GM12878 (cell line): ENCODE data around the gene CXXC5. TPM values are rescaled to one million over a fixed set of nuclear protein-coding genes. Genes with fewer than 3 reads are reported as not detected.

Source experiments
- BMI1 ChIP-seq: fragments of 450-650 bp; IDR thresholded peaks from 2 replicates; pipeline ENCODE4 v1.6.1; 2016; ENCODE audit warnings: mild to moderate bottlenecking, moderate library complexity, borderline replicate concordance
- CBFB ChIP-seq: IDR thresholded peaks from 2 replicates; pipeline ENCODE4 v1.6.1; 2016; ENCODE audit warnings: antibody characterized with exemption, low read depth
- GABPA ChIP-seq: IDR thresholded peaks from 2 replicates; pipeline ENCODE4 v1.6.1; 2014; ENCODE audit warnings: antibody characterized with exemption, low read depth, mild to moderate bottlenecking, inconsistent platforms
- KLF5 ChIP-seq: fragments of 450-650 bp; IDR thresholded peaks from 2 replicates; pipeline ENCODE4 v1.6.1; 2014; ENCODE audit warnings: mild to moderate bottlenecking; ENCODE audit not compliant: partially characterized antibody
- NR2F1 ChIP-seq: fragments of 450-650 bp; conservative IDR thresholded peaks from 2 replicates; pipeline ENCODE4 v1.6.1; 2017; ENCODE audit warnings: mild to moderate bottlenecking
- PAX5 ChIP-seq: IDR thresholded peaks from 2 replicates; pipeline ENCODE4 v1.6.1; 2011; ENCODE audit warnings: low read depth, low read length, borderline replicate concordance
- RCOR1 ChIP-seq: conservative IDR thresholded peaks from 2 replicates; pipeline ENCODE4 v1.6.1; 2012; ENCODE audit warnings: low read depth, low read length, improper control_type of control experiment
- RELA ChIP-seq: fragments of 450-650 bp; IDR thresholded peaks from 2 replicates; pipeline ENCODE4 v1.8.0; 2014; ENCODE audit warnings: borderline replicate concordance; ENCODE audit not compliant: partially characterized antibody
- SIN3A ChIP-seq: IDR thresholded peaks from 2 replicates; pipeline ENCODE4 v1.6.1; 2012; ENCODE audit warnings: low read depth, low read length, improper control_type of control experiment
- SMC3 ChIP-seq: IDR thresholded peaks from 2 replicates; pipeline ENCODE4 v1.6.1; 2011; ENCODE audit warnings: low read length, improper control_type of control experiment, borderline replicate concordance
- SUPT20H ChIP-seq: IDR thresholded peaks from 2 replicates; pipeline ENCODE4 v1.6.1; 2011; ENCODE audit warnings: low read depth, mild to moderate bottlenecking, low read length, moderate library complexity, borderline replicate concordance; ENCODE audit not compliant: control insufficient read depth
- SUZ12 ChIP-seq: fragments of 200-600 bp; sonication (generic); IDR thresholded peaks from one replicate; pipeline ENCODE4 v1.6.1; 2018; ENCODE audit warnings: antibody characterized with exemption, mild to moderate bottlenecking; ENCODE audit not compliant: unreplicated experiment
- ZBED1 ChIP-seq: IDR thresholded peaks from 2 replicates; pipeline ENCODE4 v1.6.1; 2016; ENCODE audit warnings: borderline replicate concordance
- polyA plus RNA-seq, 11 experiments: library from polyadenylated mRNA; depleted of rRNA in 4 of 11; unstranded in 6 of 11; stranded (reverse) in 5 of 11; fragments of >200 nt; fragmentation: Nextera tagmentation in 4 of 11; fragmentation: Illumina TruSeq in 1 of 11; extraction: Ambion mirVana in 4 of 11; extraction: Trizol in 1 of 11; gene quantifications; 1 replicate in 1 of 11; 2 replicates in 10 of 11; pipeline versions ENCODE4 v1.2.1 to v1.2.3, GENCODE V29; 2011 to 2016; ENCODE audit warnings: inconsistent platforms in 2 of 11, missing spikeins in 2 of 11, low read depth in 1 of 11
- total RNA-seq, 4 experiments: library from RNA; depleted of rRNA in 3 of 4; stranded (reverse); fragments of >200 nt in 3 of 4; fragmentation: Illumina TruSeq in 1 of 4; extraction: Trizol in 1 of 4; gene quantifications; 2 replicates each; pipeline versions ENCODE4 v1.2.1 to v1.2.3, GENCODE V29; 2013 to 2021
- TF ChIP-seq, protein P1 (sequence below): IDR thresholded peaks from 2 replicates; pipeline ENCODE4 v1.6.1; 2012; ENCODE audit warnings: mild to moderate bottlenecking, low read depth, low read length
- TF ChIP-seq, protein P2 (sequence below): IDR thresholded peaks from 2 replicates; pipeline ENCODE4 v1.6.1; 2011; ENCODE audit warnings: borderline replicate concordance, low read depth, mild to moderate bottlenecking, moderate library complexity, low read length; ENCODE audit not compliant: insufficient read depth, poor library complexity, severe bottlenecking
- TF ChIP-seq, protein P3 (sequence below): fragments of 450-650 bp; IDR thresholded peaks from 2 replicates; pipeline ENCODE4 v1.6.1; 2014; ENCODE audit warnings: mild to moderate bottlenecking
- TF ChIP-seq, protein P4 (sequence below): fragments of 450-650 bp; IDR thresholded peaks from 2 replicates; pipeline ENCODE4 v1.6.1; 2018; ENCODE audit warnings: mild to moderate bottlenecking, low read depth, moderate library complexity; ENCODE audit not compliant: partially characterized antibody
- TF ChIP-seq, protein P5 (sequence below): fragments of 450-650 bp; IDR thresholded peaks from 2 replicates; pipeline ENCODE4 v1.6.1; 2017; ENCODE audit warnings: antibody characterized with exemption, mild to moderate bottlenecking, moderate library complexity

Gene CXXC5
- total and polyA plus RNA-seq, 10 of the 15 experiments (the other 5 are each of a cell fraction or from before 2014, with no cell fraction given), result 1.8 to 90.8 (median 40.7) TPM

DNA sequence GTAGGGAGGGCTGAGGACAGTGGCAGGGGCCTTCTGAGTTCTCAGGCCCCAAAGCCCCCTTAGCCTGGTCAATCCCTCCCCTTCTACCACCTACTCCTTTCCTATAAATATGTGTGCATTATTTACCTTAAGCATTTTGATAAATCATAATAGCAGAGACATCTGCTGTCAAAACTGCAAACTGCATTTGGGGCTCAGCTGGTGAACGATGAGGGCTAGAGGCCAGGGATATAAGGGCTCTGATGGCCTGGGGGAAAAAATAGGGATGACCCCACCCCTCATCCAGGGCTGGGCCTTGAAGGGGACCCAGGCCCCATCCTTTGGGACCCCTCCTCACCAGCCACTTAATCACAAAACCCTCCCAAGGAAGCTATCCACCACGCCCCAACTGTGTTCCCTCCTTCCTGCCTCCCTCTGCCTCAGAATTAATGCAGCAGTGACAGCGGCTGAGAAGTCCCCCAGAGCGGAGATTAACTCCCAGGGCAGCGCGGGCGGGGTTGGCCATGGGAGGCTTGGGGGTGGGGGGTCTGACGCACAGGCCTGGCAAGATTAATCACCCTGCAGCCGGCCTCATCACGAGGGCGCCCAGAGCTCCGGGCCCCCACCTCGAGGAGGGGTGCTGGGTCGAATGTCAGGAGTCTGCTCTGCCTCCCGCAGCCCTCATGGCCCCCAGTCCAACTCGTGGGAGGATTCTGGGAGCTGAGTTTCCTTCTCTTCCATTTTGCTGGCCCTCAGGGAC lies 42.1 kb downstream of the CXXC5 start (continued):
- TF ChIP-seq, protein P1, sequence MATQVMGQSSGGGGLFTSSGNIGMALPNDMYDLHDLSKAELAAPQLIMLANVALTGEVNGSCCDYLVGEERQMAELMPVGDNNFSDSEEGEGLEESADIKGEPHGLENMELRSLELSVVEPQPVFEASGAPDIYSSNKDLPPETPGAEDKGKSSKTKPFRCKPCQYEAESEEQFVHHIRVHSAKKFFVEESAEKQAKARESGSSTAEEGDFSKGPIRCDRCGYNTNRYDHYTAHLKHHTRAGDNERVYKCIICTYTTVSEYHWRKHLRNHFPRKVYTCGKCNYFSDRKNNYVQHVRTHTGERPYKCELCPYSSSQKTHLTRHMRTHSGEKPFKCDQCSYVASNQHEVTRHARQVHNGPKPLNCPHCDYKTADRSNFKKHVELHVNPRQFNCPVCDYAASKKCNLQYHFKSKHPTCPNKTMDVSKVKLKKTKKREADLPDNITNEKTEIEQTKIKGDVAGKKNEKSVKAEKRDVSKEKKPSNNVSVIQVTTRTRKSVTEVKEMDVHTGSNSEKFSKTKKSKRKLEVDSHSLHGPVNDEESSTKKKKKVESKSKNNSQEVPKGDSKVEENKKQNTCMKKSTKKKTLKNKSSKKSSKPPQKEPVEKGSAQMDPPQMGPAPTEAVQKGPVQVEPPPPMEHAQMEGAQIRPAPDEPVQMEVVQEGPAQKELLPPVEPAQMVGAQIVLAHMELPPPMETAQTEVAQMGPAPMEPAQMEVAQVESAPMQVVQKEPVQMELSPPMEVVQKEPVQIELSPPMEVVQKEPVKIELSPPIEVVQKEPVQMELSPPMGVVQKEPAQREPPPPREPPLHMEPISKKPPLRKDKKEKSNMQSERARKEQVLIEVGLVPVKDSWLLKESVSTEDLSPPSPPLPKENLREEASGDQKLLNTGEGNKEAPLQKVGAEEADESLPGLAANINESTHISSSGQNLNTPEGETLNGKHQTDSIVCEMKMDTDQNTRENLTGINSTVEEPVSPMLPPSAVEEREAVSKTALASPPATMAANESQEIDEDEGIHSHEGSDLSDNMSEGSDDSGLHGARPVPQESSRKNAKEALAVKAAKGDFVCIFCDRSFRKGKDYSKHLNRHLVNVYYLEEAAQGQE, result no peak
- TF ChIP-seq, protein P2, sequence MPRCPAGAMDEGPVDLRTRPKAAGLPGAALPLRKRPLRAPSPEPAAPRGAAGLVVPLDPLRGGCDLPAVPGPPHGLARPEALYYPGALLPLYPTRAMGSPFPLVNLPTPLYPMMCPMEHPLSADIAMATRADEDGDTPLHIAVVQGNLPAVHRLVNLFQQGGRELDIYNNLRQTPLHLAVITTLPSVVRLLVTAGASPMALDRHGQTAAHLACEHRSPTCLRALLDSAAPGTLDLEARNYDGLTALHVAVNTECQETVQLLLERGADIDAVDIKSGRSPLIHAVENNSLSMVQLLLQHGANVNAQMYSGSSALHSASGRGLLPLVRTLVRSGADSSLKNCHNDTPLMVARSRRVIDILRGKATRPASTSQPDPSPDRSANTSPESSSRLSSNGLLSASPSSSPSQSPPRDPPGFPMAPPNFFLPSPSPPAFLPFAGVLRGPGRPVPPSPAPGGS, result no peak
- no peak for TF ChIP-seq GABPA
- TF ChIP-seq, protein P3, sequence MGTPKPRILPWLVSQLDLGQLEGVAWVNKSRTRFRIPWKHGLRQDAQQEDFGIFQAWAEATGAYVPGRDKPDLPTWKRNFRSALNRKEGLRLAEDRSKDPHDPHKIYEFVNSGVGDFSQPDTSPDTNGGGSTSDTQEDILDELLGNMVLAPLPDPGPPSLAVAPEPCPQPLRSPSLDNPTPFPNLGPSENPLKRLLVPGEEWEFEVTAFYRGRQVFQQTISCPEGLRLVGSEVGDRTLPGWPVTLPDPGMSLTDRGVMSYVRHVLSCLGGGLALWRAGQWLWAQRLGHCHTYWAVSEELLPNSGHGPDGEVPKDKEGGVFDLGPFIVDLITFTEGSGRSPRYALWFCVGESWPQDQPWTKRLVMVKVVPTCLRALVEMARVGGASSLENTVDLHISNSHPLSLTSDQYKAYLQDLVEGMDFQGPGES, result 0 out of 2 replicates have a peak, but pooled peaks have one; percentile 24
- TF ChIP-seq, protein P4, sequence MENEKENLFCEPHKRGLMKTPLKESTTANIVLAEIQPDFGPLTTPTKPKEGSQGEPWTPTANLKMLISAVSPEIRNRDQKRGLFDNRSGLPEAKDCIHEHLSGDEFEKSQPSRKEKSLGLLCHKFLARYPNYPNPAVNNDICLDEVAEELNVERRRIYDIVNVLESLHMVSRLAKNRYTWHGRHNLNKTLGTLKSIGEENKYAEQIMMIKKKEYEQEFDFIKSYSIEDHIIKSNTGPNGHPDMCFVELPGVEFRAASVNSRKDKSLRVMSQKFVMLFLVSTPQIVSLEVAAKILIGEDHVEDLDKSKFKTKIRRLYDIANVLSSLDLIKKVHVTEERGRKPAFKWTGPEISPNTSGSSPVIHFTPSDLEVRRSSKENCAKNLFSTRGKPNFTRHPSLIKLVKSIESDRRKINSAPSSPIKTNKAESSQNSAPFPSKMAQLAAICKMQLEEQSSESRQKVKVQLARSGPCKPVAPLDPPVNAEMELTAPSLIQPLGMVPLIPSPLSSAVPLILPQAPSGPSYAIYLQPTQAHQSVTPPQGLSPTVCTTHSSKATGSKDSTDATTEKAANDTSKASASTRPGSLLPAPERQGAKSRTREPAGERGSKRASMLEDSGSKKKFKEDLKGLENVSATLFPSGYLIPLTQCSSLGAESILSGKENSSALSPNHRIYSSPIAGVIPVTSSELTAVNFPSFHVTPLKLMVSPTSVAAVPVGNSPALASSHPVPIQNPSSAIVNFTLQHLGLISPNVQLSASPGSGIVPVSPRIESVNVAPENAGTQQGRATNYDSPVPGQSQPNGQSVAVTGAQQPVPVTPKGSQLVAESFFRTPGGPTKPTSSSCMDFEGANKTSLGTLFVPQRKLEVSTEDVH, result no peak
- TF ChIP-seq CBFB, result no peak
- TF ChIP-seq SUZ12, result no peak
- no peak for TF ChIP-seq RELA
- peak; percentile 83 for TF ChIP-seq SMC3
- TF ChIP-seq BMI1, result no peak
- TF ChIP-seq SIN3A, result no peak
- 0 out of 2 replicates have a peak, but pooled peaks have one; percentile 17 for TF ChIP-seq NR2F1
- no peak for TF ChIP-seq SUPT20H
- TF ChIP-seq ZBED1, result no peak
- TF ChIP-seq, protein P5, sequence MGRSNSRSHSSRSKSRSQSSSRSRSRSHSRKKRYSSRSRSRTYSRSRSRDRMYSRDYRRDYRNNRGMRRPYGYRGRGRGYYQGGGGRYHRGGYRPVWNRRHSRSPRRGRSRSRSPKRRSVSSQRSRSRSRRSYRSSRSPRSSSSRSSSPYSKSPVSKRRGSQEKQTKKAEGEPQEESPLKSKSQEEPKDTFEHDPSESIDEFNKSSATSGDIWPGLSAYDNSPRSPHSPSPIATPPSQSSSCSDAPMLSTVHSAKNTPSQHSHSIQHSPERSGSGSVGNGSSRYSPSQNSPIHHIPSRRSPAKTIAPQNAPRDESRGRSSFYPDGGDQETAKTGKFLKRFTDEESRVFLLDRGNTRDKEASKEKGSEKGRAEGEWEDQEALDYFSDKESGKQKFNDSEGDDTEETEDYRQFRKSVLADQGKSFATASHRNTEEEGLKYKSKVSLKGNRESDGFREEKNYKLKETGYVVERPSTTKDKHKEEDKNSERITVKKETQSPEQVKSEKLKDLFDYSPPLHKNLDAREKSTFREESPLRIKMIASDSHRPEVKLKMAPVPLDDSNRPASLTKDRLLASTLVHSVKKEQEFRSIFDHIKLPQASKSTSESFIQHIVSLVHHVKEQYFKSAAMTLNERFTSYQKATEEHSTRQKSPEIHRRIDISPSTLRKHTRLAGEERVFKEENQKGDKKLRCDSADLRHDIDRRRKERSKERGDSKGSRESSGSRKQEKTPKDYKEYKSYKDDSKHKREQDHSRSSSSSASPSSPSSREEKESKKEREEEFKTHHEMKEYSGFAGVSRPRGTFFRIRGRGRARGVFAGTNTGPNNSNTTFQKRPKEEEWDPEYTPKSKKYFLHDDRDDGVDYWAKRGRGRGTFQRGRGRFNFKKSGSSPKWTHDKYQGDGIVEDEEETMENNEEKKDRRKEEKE, result no peak
- no peak for TF ChIP-seq PAX5
- no peak for TF ChIP-seq KLF5
- no peak for TF ChIP-seq RCOR1
